ENCODE results near the gene PRKCH. TPM values are rescaled to one million over a fixed set of nuclear protein-coding genes. Genes with fewer than 3 reads are reported as not detected.
"Not testable (repeated sequence)": the region's sequence is repeated elsewhere in the genome, so short reads cannot be mapped to it uniquely, and the experiment has no call there.

Gene PRKCH
- polyA plus RNA-seq, 1 donor from 2014 or later, result 2.0 TPM

- no peaks in the 10 kb centered on the region for H3K36me3 ChIP-seq (ENCODE audit: insufficient read depth, low read length)
- H3K79me2 ChIP-seq (replicated peaks; ENCODE audit: insufficient read depth, low read length), result no peaks in the 10 kb centered on the region
- no peak overlapping the region for H3K9ac ChIP-seq (ENCODE audit: low read length)
- H3K27me3 ChIP-seq (ENCODE audit: insufficient read depth, low read depth, low read length), result no peaks in the 10 kb centered on the region
- no peak overlapping the region for H3K4me3 ChIP-seq (ENCODE audit: low read length)
- no peaks in the 10 kb centered on the region for H3F3A ChIP-seq (ENCODE audit: insufficient read depth, low read length, poor library complexity, severe bottlenecking)
- H3K9me2 ChIP-seq (ENCODE audit: insufficient read depth, low read length), result no peaks in the 10 kb centered on the region
- H2AFZ ChIP-seq (ENCODE audit: low read depth, low read length), result no peak overlapping the region
- no peaks in the 10 kb centered on the region for H3K9me3 ChIP-seq (ENCODE audit: low read length)
- H3K27ac ChIP-seq (ENCODE audit: low read length), result no peak overlapping the region
- no peak overlapping the region for H3K4me2 ChIP-seq (ENCODE audit: low read length)
- no peaks in the 10 kb centered on the region for H4K20me1 ChIP-seq (ENCODE audit: insufficient read depth)
- TF ChIP-seq REST (IDR thresholded peaks at IDR 0.05; ENCODE audit: borderline replicate concordance) (no peak), RAD21 (conservative IDR thresholded peaks at IDR 0.05) (no peak), CTCF (IDR thresholded peaks at IDR 0.05; ENCODE audit: poor library complexity, severe bottlenecking) (no peak)
Observed at GRCh38 chr14:61409782-61410181, 88.4 kb downstream of the PRKCH start.

GRCh38 chr14:61415934-61416333 lies 94.6 kb downstream of the PRKCH start:
- not testable (repeated sequence) for H3K9me2 ChIP-seq (ENCODE audit: insufficient read depth, low read length); H3F3A ChIP-seq (ENCODE audit: insufficient read depth, low read length, poor library complexity, severe bottlenecking); H4K20me1 ChIP-seq (ENCODE audit: insufficient read depth); H3K9ac ChIP-seq (ENCODE audit: low read length); H3K36me3 ChIP-seq (ENCODE audit: insufficient read depth, low read length); H3K27ac ChIP-seq (ENCODE audit: low read length); H2AFZ ChIP-seq (ENCODE audit: low read depth, low read length); H3K4me2 ChIP-seq (ENCODE audit: low read length); H3K79me2 ChIP-seq (replicated peaks; ENCODE audit: insufficient read depth, low read length); H3K4me3 ChIP-seq (ENCODE audit: low read length); H3K27me3 ChIP-seq (ENCODE audit: insufficient read depth, low read depth, low read length); H3K9me3 ChIP-seq (ENCODE audit: low read length)

- Histone ChIP-seq H2AFZ (ENCODE audit: low read depth, low read length) (no peak overlapping the region), H3K27ac (ENCODE audit: low read length) (no peak overlapping the region), H3K9me3 (ENCODE audit: low read length) (no peaks in the 10 kb centered on the region), H3K4me3 (ENCODE audit: low read length) (no peak overlapping the region), H3K9me2 (ENCODE audit: insufficient read depth, low read length) (no peaks in the 10 kb centered on the region), H3K79me2 (replicated peaks; ENCODE audit: insufficient read depth, low read length) (no peaks in the 10 kb centered on the region), H3K4me2 (ENCODE audit: low read length) (no peak overlapping the region), H3K27me3 (ENCODE audit: insufficient read depth, low read depth, low read length) (no peaks in the 10 kb centered on the region), H3F3A (ENCODE audit: insufficient read depth, low read length, poor library complexity, severe bottlenecking) (no peaks in the 10 kb centered on the region), H3K9ac (ENCODE audit: low read length) (no peak overlapping the region), H3K36me3 (ENCODE audit: insufficient read depth, low read length) (no peaks in the 10 kb centered on the region), H4K20me1 (ENCODE audit: insufficient read depth) (no peaks in the 10 kb centered on the region)
- TF ChIP-seq REST (IDR thresholded peaks at IDR 0.05; ENCODE audit: borderline replicate concordance) (no peak), TAF1 (IDR thresholded peaks at IDR 0.05; ENCODE audit: low read depth) (no peak), EP300 (conservative IDR thresholded peaks at IDR 0.05; ENCODE audit: poor library complexity, severe bottlenecking) (no peak), POLR2AphosphoS5 (IDR thresholded peaks at IDR 0.05) (no peak), SMC3 (conservative IDR thresholded peaks at IDR 0.05; ENCODE audit: poor library complexity) (no peak), MXI1 (conservative IDR thresholded peaks at IDR 0.05; ENCODE audit: poor library complexity, severe bottlenecking) (no peak), RAD21 (conservative IDR thresholded peaks at IDR 0.05) (no peak), CTCF (IDR thresholded peaks at IDR 0.05; ENCODE audit: poor library complexity, severe bottlenecking) (no peak), EZH2 (IDR thresholded peaks at IDR 0.05; ENCODE audit: borderline replicate concordance, insufficient read depth, low read length, poor library complexity, severe bottlenecking) (no peak)
Observed at GRCh38 chr14:61416591-61416990, 95.2 kb downstream of the PRKCH start.
